ENCODE results near the gene UGT1A5. TPM values are rescaled to one million over a fixed set of nuclear protein-coding genes. Genes with fewer than 3 reads are reported as not detected.

UGT1A5 gene
- total RNA-seq, 1 experiment from 2014 or later, result not detected

DNA sequence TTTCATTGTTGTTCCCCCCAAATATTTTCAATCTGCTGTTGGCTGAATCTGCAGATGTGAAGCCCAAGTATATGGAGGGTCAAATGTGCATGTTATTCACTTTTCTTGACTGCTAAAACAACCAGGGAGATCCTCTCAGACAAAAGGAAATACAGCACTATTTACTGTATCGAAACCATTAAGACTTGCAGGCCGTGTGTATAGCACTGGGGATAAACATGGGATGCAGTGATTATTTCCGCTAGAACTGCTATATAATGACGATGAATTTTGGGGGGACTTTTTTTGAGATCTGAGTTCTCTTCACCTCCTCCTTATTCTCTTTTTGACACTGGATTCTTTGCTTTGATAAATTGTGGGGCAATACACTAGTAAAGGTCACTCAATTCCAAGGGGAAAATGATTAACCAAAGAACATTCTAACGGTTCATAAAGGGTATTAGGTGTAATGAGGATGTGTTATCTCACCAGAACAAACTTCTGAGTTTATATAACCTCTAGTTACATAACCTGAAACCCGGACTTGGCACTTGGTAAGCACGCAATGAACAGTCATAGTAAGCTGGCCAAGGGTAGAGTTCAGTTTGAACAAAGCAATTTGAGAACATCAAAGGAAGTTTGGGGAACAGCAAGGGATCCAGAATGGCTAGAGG, 43.8 kb downstream of the UGT1A5 start:
- Histone ChIP-seq H3K36me3 (ENCODE audit: control insufficient read depth in 1 of 2, insufficient read depth in 2 of 2, low read length in 2 of 2) (no peaks in the 10 kb centered on the region), H3K79me2 (ENCODE audit: insufficient read depth, low read length) (no peaks in the 10 kb centered on the region), H3K9ac (ENCODE audit: low read length) (no peak overlapping the region), H3K4me2 (ENCODE audit: low read length) (no peak overlapping the region), H3K27ac (ENCODE audit: low read depth, low read length) (no peak overlapping the region), H2AFZ (ENCODE audit: low read depth, low read length, poor library complexity, severe bottlenecking) (no peak overlapping the region), H4K20me1 (ENCODE audit: insufficient read depth) (no peaks in the 10 kb centered on the region), H3K4me3 (replicated peaks in 1 of 2; ENCODE audit: low read depth in 1 of 2, low read length in 2 of 2) (no peak overlapping the region), H3K9me3 (ENCODE audit: control insufficient read depth in 1 of 2, insufficient read depth in 1 of 2, low read depth in 1 of 2, low read length in 2 of 2) (no peaks in the 10 kb centered on the region), H3K4me1 (ENCODE audit: control insufficient read depth in 1 of 2, insufficient read depth in 2 of 2, low read length in 2 of 2) (no peaks in the 10 kb centered on the region), H3K27me3 (ENCODE audit: insufficient read depth, low read length) (no peaks in the 10 kb centered on the region), H3K9me2 (ENCODE audit: insufficient read depth) (no peaks in the 10 kb centered on the region)
- ChIA-PET POLR2A (no interaction called here), RAD21 (ENCODE audit: low non-redundant PET in 1 of 2, low total read pairs in 2 of 2, uncharacterized antibody in 2 of 2, unreplicated experiment in 2 of 2) (no interaction called here), CTCF (no interaction called here)
- no peak for TF ChIP-seq SRF (IDR thresholded peaks at IDR 0.05; ENCODE audit: low read depth)
- TF ChIP-seq, protein P1, sequence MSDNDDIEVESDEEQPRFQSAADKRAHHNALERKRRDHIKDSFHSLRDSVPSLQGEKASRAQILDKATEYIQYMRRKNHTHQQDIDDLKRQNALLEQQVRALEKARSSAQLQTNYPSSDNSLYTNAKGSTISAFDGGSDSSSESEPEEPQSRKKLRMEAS (IDR thresholded peaks at IDR 0.05), result no peak
- no peak for TF ChIP-seq EZH2phosphoT487 (IDR thresholded peaks at IDR 0.05; ENCODE audit: borderline replicate concordance)
- no peak for TF ChIP-seq YY1 (IDR thresholded peaks at IDR 0.05; ENCODE audit: extremely low read depth, insufficient replicate concordance, low read depth, low read length)
- DNase-seq (ENCODE audit: low read depth, low spot score), result no peak
- intact Hi-C loops (cut with micrococcal nuclease), result no loop called here
- no peak for ATAC-seq
- BruUV-seq (replicated peaks), result no TSS peak

DNA sequence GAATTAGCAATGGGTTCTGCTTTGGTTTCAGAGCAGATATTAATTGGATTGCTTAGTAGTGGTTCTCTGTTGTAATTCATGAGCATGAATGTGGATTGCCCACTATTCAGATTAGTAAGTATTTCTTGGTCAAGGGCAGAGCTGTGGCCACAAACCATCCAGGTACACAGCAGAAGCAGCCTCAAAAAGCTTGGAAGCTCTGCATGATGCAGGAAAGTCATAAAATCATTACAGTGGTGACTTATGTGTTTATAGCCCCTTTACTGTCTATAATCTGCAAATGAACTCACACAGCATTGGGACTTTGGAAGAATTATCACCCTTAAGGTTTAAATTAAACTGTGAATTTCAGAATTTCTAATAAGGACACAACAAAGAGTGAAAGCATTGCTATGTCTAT, 45.4 kb downstream of the UGT1A5 start:
- no peak for DNase-seq (ENCODE audit: low read depth, low spot score)
- Histone ChIP-seq H3K4me2 (ENCODE audit: low read length) (no peak overlapping the region), H3K27me3 (ENCODE audit: insufficient read depth, low read length) (no peaks in the 10 kb centered on the region), H3K27ac (ENCODE audit: low read depth, low read length) (no peak overlapping the region), H3K9me3 (ENCODE audit: control insufficient read depth in 1 of 2, insufficient read depth in 1 of 2, low read depth in 1 of 2, low read length in 2 of 2) (no peaks in the 10 kb centered on the region), H4K20me1 (ENCODE audit: insufficient read depth) (no peaks in the 10 kb centered on the region), H3K4me1 (ENCODE audit: control insufficient read depth in 1 of 2, insufficient read depth in 2 of 2, low read length in 2 of 2) (no peaks in the 10 kb centered on the region), H3K9me2 (ENCODE audit: insufficient read depth) (no peaks in the 10 kb centered on the region), H3K9ac (ENCODE audit: low read length) (no peak overlapping the region), H3K36me3 (ENCODE audit: control insufficient read depth in 1 of 2, insufficient read depth in 2 of 2, low read length in 2 of 2) (no peaks in the 10 kb centered on the region), H2AFZ (ENCODE audit: low read depth, low read length, poor library complexity, severe bottlenecking) (no peak overlapping the region), H3K79me2 (ENCODE audit: insufficient read depth, low read length) (no peaks in the 10 kb centered on the region), H3K4me3 (replicated peaks in 1 of 2; ENCODE audit: low read depth in 1 of 2, low read length in 2 of 2) (no peak overlapping the region)
- ChIA-PET POLR2A (no interaction called here), RAD21 (ENCODE audit: low non-redundant PET in 1 of 2, low total read pairs in 2 of 2, uncharacterized antibody in 2 of 2, unreplicated experiment in 2 of 2) (no interaction called here), CTCF (no interaction called here)
- intact Hi-C loops (cut with micrococcal nuclease), result no loop called here
- ATAC-seq, result no peak
- BruUV-seq (replicated peaks), result no TSS peak
- TF ChIP-seq SRF (IDR thresholded peaks at IDR 0.05; ENCODE audit: low read depth) (no peak), CBX3 (IDR thresholded peaks at IDR 0.05; ENCODE audit: low read depth) (no peak), EGR1 (IDR thresholded peaks at IDR 0.05; ENCODE audit: low read depth) (no peak), TCF7L2 (IDR thresholded peaks at IDR 0.05; ENCODE audit: borderline replicate concordance, extremely low read depth, insufficient read depth, insufficient read length) (no peak), CEBPB (IDR thresholded peaks at IDR 0.05; ENCODE audit: low read depth) (no peak), FOSL1 (IDR thresholded peaks at IDR 0.05; ENCODE audit: low read depth) (no peak), EZH2 (IDR thresholded peaks at IDR 0.05) (no peak), POLR2A (IDR thresholded peaks at IDR 0.05; ENCODE audit: borderline replicate concordance, extremely low read depth, insufficient read depth, insufficient read length) (no peak), SIN3A (IDR thresholded peaks at IDR 0.05; ENCODE audit: low read depth) (no peak), ZFX (IDR thresholded peaks at IDR 0.05) (no peak), POLR2AphosphoS5 (IDR thresholded peaks at IDR 0.05; ENCODE audit: low read depth, low read length) (no peak)
- TF ChIP-seq, protein P2, sequence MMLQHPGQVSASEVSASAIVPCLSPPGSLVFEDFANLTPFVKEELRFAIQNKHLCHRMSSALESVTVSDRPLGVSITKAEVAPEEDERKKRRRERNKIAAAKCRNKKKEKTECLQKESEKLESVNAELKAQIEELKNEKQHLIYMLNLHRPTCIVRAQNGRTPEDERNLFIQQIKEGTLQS (IDR thresholded peaks at IDR 0.05), result no peak
- TF ChIP-seq, protein P3, sequence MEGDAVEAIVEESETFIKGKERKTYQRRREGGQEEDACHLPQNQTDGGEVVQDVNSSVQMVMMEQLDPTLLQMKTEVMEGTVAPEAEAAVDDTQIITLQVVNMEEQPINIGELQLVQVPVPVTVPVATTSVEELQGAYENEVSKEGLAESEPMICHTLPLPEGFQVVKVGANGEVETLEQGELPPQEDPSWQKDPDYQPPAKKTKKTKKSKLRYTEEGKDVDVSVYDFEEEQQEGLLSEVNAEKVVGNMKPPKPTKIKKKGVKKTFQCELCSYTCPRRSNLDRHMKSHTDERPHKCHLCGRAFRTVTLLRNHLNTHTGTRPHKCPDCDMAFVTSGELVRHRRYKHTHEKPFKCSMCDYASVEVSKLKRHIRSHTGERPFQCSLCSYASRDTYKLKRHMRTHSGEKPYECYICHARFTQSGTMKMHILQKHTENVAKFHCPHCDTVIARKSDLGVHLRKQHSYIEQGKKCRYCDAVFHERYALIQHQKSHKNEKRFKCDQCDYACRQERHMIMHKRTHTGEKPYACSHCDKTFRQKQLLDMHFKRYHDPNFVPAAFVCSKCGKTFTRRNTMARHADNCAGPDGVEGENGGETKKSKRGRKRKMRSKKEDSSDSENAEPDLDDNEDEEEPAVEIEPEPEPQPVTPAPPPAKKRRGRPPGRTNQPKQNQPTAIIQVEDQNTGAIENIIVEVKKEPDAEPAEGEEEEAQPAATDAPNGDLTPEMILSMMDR (IDR thresholded peaks at IDR 0.05 in 2 of 3, conservative IDR thresholded peaks at IDR 0.05 in 1 of 3; ENCODE audit: borderline replicate concordance in 1 of 3, insufficient read depth in 1 of 3, low read depth in 2 of 3, low read length in 2 of 3), result no peak
- TF ChIP-seq, protein P4, sequence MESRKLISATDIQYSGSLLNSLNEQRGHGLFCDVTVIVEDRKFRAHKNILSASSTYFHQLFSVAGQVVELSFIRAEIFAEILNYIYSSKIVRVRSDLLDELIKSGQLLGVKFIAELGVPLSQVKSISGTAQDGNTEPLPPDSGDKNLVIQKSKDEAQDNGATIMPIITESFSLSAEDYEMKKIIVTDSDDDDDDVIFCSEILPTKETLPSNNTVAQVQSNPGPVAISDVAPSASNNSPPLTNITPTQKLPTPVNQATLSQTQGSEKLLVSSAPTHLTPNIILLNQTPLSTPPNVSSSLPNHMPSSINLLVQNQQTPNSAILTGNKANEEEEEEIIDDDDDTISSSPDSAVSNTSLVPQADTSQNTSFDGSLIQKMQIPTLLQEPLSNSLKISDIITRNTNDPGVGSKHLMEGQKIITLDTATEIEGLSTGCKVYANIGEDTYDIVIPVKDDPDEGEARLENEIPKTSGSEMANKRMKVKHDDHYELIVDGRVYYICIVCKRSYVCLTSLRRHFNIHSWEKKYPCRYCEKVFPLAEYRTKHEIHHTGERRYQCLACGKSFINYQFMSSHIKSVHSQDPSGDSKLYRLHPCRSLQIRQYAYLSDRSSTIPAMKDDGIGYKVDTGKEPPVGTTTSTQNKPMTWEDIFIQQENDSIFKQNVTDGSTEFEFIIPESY (IDR thresholded peaks at IDR 0.05; ENCODE audit: extremely low read depth, insufficient replicate concordance, low read length), result no peak
- TF ChIP-seq, protein P1 (IDR thresholded peaks at IDR 0.05), result no peak

Measured in HCT116 (cell line).